Suppressor macrophage treated with lipopolysaccharide for 1 hour (primary cell): Measurements from ENCODE around the gene EPG5.
"Not testable (repeated sequence)": the region's sequence is repeated elsewhere in the genome, so short reads cannot be mapped to it uniquely, and the experiment has no call there.

Experiments used
- DNase-seq, 3 donors: peaks; one replicate each; pipeline ENCODE4 v3.0.0-alpha.2; 2020 to 2022

EPG5 gene

DNA sequence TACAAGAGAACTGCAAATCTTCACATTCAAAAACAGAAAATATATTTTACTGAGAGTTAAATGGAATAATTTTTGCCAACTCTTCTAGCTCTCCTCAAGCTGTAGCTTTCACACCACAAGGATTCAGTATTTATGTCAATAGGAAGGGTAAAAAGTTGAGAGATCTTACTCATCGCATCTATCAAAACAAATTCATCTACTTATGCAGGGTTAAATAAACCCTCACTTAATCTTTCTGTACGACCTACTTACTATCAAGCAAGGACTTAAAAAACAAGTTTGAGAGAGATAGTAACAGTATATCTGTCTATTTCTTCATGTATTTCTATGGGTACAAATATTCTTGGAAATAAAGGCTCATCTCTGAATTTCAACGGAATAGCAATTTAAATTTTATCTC, 106.2 kb downstream of the EPG5 start:
- no peak for DNase-seq

DNA sequence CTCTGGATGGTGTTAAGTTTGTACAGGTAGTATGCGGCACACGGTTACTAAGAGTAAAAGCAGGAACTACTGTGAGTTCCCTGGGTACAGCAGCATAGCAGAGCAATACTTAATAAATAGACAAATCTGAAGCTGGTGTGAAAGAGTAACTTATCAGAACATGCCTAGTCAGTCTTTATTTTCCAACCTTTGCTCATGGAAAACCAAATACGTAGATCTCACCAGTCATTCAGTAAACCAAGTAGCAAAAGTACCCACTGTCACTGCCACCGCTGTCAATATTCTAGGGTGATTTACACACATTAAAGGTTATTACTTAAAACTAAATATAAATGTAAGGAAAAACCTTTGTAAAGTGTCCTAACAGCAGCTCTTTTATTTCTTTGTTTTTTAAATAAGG, 106.6 kb downstream of the EPG5 start:
- no peak for DNase-seq

DNA sequence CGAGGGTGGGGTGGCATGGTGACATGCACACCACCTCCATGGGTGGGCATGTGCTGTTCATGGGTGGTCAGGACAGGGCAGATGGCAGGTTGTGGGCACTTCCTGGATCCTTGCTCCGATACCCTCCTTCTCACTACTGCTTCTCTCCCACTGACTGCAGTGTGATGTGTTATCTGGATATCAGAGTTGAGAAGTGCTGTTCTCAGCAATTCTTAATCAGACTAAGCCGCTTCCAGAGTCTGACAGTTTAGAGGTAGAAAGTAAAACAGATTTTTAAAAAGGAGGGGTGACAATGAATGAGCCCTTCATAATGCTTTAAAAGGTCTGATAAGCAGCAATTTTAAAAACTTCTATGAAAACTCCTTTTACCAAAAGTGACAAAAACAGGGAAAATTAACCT, 107.8 kb downstream of the EPG5 start:
- no peak for DNase-seq

DNA sequence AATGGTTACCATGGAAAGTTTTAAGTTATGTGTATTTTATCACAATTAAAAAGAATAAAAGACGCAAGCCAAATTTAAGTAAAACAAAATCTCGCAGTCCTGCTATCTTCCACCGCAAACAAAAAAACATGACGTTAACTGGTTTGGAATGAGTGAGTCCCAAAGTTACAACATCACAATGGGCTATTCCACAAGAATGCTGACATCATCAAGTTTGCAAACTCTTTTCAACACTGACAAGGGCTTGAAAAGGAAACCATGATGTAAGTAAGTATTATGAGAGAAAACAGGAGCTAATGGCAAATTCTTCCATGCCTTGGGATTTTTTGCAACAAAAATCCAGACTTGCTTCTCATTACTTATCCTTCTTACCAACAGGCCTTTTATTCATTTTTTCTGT, 110.6 kb downstream of the EPG5 start:
- DNase-seq: peak; percentile 35 to 88 (median 76)

DNA sequence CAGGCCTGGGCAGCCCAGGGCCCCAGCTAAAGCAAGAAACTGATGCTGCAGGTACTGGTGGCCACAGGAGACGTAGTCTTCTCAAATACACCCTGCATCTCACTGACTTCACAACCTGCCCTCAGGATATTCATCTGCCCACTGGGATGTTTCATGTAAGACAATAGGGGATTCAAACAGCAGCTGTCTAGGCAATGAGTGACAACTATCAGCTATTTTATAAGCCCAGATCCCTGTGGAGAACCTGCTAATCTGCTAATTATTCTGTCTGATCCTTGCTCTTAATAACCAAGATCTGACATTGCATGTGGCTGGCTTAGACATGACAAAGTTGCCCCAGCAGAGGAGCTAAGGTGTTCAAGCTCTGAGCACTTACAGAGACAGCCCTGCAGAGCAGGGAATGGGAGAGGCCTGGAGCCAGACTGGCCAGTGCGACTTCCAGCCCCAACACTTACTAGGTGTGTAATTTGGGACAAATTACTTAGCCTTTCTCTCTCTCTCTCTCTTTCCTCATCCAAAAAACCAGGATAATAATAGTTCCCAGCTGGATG, 113.0 kb downstream of the EPG5 start:
- DNase-seq: no peak

DNA sequence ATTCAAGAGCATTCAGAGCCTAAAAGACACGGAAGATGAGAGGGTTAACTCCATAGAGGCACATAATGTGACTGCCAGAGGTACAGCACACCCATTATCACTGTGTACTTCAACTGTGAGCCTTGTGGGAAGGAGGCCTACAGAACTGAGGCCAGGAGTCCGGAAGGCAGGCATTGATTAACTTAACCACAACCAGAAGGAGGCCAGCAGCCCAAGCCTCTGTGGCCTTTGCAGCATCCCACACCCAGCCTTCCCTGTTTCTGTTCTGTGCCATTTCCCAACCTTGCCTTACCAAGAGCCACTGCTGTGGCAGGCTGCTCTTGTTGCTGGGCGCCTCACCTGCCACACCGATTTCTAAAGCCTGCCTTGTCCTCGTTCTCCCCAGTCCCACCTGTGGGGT, 114.5 kb downstream of the EPG5 start:
- no peak for DNase-seq

DNA sequence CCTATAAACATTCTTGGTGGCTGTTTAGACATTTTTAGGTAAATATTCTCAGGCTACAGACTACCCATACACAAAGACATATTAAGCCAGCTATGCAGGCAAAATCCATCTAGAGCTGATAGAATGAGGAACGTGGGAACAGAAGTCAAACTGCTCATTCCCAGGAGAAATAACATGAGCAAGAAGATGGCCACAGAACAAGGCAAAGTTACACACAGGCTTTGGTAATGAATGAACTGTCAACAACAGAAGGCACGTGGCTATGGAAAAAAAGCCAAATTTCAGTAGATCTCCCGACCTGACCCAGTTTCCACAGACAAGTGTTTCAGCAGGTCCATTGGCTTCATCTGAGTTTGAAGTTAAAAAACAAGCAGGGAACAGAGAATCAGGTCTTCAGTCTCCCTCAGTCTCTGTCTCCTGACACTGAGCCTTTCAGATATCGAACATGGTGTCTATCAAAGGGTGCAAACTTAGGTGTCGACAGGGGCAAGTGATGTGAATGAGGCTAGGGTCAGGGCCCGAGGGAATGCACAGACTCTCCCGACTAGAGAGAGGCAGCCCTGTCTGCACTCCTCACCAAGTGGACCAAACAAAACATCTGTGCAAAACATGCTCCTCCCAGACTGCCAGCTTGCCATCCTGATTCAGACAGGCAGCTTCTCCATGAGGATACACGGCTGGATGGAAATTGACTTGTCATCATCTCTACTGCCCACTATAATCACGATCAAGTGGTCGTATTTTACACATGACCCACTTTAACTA, 115.8 kb downstream of the EPG5 start:
- no peak for DNase-seq

DNA sequence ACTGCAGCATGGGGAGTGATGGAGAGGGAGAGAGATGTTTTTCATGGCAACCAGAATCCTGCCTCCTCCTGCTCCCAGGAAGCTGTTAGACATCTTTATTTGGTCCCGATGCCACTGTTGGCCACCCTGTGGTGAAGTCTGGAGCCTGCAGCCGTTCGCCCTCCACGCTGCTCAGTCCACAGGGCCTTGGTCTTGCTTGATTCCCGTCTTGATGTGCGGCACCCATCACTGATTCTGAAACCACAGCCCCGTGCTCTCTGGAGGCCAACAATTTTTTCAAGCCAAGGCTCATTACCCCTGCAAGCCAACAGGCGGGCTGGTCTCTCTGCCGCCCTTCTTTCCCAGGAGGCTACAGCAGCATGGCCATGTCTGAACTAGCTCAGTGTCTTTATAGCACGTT, 117.1 kb downstream of the EPG5 start:
- no peak for DNase-seq

DNA sequence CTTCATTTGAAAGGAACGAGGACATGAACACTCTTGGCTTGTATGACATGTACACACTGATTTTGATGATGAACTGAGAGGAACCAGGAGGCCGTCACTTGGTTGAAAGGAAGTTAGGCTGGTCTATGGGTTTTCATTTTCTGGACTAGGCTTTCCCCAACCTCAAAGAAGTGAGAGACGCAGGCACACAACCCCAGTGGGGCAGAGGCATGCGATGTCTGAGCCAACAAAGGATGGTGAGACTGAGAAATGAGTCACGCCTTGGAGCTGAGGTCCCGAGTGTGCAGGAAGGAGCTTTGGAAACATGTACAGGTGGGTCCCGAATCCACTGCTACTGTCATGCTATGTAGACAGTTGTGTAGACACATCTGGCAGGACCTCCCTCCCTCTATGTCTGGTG, 117.6 kb downstream of the EPG5 start:
- no peak for DNase-seq

DNA sequence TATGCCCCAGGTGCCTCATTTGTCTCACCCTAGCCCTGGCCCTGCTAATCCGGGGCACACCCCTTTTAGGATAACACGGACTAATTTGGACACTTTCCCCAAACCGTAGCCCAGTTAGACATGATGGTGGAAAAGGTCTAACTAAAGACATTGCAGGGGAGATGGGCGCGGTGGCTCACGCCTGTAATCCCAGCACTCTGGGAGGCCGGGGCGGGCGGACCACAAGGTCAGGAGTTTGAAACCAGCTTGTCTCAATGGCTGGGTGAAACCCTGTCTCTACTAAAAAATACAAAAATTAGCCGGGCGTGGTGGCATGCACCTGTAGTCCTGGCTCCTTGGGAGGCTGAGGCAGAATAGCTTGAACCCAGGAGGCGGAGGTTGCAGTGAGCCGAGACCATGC, 118.5 kb downstream of the EPG5 start:
- DNase-seq: not testable (repeated sequence)

DNA sequence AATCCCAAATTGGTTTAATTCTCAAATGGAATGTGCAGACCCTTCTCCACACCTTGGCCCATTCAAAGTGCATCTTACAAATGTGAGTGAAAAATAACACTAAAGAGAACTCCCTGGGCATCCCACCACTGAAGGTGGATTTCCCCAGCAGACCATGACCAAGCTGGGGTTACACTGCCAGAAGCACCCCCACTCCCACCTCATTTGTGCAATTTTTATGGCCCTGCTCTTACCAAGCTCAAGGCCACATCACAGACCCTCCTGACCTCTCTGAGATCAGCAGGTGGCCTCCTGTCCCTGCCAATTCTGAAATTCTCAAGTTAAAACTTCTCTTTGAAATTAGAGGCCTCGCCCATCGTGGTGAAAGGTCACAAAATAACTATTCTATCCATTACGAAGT, 120.0 kb downstream of the EPG5 start:
- DNase-seq: no peak

DNA sequence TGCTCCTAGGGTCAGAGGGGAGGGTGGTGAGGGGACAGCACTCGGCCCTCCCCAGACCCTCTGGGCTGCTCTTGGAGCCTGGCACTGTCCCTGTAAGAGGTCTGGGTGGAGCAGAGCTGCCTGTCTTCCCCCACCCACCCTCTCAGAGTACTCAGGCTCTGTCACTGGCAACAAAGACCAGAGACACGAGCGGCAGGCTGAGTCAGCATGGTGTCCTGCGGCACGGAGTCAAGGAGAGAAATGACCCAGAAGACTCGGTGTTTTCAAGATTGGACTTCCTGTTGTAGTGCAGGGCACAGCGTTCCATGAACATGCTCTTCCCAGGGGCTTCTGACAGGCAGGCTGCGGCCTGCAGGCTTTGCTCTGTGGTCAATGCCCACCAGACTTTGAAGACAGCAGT, 121.7 kb downstream of the EPG5 start:
- DNase-seq: peak in 1 of 3 donors; percentile 15

DNA sequence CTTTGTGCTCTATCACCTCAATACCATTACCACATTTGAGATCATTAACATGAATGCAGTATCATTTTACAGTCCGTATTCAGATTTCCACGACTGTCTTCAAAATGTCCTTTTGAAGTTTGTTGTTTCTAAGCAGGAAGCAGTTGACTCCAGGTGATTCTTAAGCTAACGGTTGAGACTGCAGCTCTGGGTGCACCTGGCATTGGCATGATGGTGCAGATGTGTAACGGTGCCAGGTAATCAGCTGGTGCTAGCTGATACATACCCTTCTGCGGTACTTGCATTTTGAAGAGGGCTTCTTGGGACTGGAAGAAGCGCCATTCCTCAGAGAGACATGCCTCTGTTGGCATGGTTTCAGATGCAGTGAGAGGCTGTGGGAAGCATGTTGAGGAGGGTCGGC, 122.2 kb downstream of the EPG5 start:
- no peak for DNase-seq

DNA sequence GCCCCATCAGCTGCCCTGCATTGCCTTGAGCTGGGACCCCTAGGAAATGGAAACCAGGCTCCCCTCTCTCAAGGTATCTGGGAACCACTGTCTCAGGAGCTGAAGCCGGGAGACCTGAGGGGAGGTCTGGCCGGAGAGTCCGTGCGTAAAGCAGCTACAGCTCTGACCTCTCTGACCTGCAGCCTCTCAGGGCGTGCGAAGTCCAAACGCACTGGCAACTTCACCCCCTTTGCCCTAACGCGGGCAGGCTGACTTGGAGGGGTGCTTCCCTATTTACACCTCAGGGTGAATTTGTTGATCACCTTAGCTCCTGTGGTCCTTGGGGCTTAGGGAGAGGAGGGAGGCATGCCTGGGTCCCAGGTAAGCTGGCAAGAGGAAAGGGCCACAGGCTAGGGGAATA, 124.1 kb downstream of the EPG5 start:
- DNase-seq: no peak

DNA sequence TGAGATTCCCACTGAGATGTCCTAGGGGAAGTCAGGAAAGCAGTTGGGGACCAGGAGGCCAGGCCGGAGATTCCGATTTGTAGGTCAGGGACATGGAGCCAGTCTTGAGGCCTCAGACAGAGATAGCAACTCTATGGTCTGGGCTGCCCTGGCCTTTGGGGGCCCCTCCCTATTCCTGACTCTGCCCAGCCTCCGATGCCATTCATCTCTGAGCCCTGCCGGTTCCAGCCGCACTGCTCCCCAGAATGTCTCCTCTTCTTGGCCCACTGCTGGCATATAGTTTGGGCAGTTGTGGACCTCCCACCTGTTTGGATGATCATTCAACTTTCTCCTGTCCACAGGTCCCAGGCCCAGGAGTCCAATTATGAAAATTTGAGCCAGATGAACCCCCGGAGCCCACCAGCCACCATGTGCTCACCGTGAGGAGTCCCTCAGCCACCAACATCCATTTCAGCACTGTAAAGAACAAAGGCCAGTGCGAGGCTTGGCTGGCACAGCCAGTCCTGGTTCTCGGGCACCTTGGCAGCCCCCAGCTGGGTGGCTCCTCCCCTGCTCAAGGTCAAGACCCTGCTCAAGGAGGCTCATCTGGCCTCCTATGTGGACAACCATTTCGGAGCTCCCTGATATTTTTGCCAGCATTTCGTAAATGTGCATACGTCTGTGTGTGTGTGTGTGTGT, 125.2 kb downstream of the EPG5 start:
- no peak for DNase-seq

DNA sequence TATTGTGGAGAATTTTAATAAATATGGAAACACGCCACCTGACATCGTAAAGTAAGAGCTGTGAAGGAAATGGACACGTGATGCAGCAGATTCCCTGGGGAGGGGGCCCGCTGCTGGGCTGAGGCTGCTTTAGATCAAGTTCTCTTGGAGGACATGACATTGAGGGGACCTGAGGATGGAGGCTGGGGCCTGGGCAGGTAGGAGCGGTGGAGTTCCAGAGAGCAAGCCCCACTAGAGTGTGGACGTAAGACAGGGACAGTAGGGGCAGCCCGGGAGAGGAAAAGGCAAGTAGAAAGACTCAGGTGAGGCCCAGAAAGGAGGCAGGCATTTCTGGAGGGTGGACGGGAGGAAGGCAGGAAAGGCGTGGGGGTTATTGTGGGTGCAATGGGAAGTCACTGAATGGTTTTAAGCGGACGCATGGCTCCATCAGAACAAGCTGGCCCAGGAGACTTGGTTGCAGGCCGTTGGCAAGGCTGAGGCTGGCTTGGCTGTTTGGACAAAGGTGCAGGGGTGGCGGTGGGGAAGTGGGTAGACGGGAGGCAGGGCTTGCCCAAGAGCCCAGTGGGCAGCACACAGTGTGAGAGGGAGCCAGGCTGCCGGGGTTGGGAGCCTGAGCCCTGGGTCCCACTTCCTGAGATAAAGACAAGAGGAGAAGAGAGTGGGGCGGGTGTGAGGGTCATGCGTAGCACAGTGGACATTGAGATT, 125.9 kb downstream of the EPG5 start:
- no peak for DNase-seq

DNA sequence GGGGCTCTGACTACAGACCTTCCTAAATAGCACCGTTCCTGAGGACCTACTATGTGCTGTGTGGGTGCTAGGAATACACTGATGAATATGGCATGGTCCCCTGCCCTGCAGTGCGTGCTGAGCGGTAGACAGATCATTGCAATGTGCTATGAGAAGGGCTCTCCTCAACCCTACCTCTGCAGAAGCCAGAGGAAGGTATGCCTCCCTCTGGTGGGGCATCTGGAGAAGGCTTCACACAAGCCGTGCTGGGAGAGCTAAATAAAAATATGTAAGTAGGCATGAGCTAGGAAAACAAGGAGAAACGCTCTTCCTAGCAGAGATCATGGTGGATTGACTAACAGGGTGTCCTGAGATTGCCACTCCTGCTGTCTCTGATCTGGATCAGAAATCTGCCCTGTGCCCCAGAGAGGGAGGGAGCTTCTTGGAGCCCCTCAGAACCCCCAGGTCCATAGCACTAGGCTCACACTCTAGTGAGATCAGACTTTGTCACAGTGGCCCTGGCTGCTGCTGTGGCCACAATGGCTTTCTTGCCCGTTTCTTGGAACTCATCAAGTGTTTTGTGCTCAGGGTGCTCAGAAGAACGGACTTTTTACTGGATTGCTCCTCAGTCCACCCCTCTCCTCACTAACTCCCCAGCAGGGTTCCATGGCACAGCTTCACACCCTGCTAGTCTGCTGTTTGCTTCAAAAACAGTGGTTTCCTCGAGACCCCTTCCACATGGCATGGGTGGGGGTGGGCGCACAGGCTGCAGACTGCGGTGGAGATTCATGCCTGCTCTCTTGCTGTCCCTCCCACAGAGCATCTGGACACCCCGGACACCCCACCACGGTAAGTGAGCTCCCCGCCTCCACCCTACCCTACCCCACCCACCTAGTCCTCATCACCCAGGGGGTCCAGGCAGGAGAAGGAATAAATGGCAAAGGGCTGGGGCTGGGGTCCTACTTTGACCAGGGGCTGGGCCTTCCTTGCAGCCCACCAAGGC, 127.4 kb downstream of the EPG5 start:
- DNase-seq: peak; percentile 59 to 66 (median 60)

DNA sequence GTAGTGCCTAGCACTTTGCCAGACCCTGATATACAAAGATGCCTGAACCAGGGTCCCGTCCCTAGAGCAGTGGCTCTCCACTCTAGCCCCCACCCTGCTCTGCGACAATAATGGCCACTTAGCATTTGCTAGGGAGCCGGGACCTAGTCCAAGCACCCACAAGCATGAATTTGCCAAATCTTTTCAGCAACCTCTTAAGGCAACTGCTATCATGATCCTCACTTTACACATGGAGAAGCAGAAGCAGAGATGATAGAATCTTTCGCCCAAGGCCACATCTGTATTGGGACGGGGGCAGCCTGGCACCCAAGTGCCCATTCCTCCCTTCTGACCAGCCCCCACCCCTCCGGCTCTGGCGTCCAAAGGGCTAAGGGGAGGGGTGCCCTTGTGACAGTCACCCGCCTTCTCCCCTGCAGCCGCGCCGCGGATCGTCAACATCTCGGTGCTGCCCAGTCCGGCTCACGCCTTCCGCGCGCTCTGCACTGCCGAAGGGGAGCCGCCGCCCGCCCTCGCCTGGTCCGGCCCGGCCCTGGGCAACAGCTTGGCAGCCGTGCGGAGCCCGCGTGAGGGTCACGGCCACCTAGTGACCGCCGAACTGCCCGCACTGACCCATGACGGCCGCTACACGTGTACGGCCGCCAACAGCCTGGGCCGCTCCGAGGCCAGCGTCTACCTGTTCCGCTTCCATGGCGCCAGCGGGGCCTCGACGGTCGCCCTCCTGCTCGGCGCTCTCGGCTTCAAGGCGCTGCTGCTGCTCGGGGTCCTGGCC, 128.6 kb downstream of the EPG5 start:
- no peak for DNase-seq

DNA sequence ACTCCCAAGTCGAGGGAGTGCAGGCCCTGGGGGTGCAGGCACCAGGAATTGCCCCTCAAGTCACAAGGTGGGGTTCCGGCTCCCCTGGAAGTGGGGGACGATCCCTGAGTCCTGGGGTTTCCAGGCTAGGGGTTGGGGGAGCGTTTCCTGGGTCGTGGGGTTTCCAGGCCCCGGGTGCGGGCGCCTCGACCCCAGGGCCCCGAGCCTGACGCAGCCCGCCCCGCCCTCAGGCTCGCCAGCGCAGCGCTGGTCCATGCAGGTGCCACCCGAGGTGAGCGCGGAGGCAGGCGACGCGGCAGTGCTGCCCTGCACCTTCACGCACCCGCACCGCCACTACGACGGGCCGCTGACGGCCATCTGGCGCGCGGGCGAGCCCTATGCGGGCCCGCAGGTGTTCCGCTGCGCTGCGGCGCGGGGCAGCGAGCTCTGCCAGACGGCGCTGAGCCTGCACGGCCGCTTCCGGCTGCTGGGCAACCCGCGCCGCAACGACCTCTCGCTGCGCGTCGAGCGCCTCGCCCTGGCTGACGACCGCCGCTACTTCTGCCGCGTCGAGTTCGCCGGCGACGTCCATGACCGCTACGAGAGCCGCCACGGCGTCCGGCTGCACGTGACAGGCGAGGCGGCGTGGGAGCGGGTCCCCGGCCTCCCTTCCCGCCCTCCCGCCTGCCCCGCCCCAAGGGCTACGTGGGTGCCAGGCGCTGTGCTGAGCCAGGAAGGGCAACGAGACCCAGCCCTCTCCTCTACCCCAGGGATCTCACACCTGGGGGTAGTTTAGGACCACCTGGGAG, 129.7 kb downstream of the EPG5 start:
- DNase-seq: peak; percentile 72 to 90 (median 87)
